Subcutaneous abdominal adipose tissue (tissue), 5 donors: ENCODE data around the gene SUCLA2.

Experiments
- H3K27ac ChIP-seq: one replicate; pipeline ENCODE4 v1.7.0; 2013; ENCODE audit warnings: low read depth, mild to moderate bottlenecking, inconsistent platforms, low read length, moderate library complexity
- H3K27me3 ChIP-seq, 5 donors: one replicate each; pipeline ENCODE4 v1.7.0; 2013; ENCODE audit warnings: low read length in 5 of 5, inconsistent platforms in 1 of 5; ENCODE audit not compliant: control insufficient read depth in 5 of 5, insufficient read depth in 4 of 5
- H3K36me3 ChIP-seq, 5 donors: one replicate each; pipeline ENCODE4 v1.7.0; 2013; ENCODE audit warnings: low read length in 5 of 5; ENCODE audit not compliant: control insufficient read depth in 5 of 5, insufficient read depth in 5 of 5
- H3K4me1 ChIP-seq, 5 donors: one replicate each; pipeline ENCODE4 v1.7.0; 2013; ENCODE audit warnings: low read length in 5 of 5, mild to moderate bottlenecking in 3 of 5, moderate library complexity in 1 of 5; ENCODE audit not compliant: control insufficient read depth in 5 of 5, insufficient read depth in 5 of 5
- H3K4me3 ChIP-seq, 5 donors: one replicate each; pipeline ENCODE4 v1.7.0; 2013; ENCODE audit warnings: low read length in 5 of 5, low read depth in 1 of 5
- H3K9ac ChIP-seq, 5 donors: one replicate each; pipeline ENCODE4 v1.7.0; 2013; ENCODE audit warnings: low read length in 5 of 5, mild to moderate bottlenecking in 4 of 5, moderate library complexity in 3 of 5
- H3K9me3 ChIP-seq, 5 donors: one replicate each; pipeline ENCODE4 v1.7.0; 2013; ENCODE audit warnings: low read length in 5 of 5; ENCODE audit not compliant: control insufficient read depth in 5 of 5
- donor health status: healthy.
- donor health status: healthy.
- donor health status: healthy.
- donor health status: healthy.
- donor health status: healthy.

The SUCLA2 gene

DNA sequence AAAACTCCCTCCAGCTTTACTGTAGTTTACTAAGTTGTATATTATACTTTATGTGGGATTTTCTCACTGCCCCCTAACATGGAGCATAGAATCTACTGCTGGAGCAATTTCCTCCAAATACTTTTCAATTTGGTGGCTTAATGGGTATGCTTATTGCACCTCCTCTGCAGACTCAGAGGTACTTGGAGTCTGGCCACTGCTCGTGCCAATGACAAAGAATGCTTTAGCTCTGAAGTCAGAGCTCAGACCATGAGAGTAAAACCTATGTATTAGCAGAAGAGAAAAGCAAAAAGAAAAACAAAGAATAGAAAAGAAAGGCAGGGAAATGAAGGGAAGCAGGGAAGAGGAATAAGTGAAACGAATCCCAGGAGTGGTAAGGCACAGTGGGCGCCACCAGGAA lies 71.9 kb downstream of the SUCLA2 start:
- H3K27ac ChIP-seq, result no peak overlapping the region
- H3K4me1 ChIP-seq, result peaks cover 0 to 14% (median 0%) of the 10 kb centered on the region in 5 donors
- no peak overlapping the region for H3K4me3 ChIP-seq
- no peak overlapping the region for H3K9ac ChIP-seq
- peaks cover 0 to under 1% (median 0%) of the 10 kb centered on the region in 5 donors for H3K36me3 ChIP-seq
- H3K27me3 ChIP-seq, result no peaks in the 10 kb centered on the region
- H3K9me3 ChIP-seq, result no peaks in the 10 kb centered on the region

DNA sequence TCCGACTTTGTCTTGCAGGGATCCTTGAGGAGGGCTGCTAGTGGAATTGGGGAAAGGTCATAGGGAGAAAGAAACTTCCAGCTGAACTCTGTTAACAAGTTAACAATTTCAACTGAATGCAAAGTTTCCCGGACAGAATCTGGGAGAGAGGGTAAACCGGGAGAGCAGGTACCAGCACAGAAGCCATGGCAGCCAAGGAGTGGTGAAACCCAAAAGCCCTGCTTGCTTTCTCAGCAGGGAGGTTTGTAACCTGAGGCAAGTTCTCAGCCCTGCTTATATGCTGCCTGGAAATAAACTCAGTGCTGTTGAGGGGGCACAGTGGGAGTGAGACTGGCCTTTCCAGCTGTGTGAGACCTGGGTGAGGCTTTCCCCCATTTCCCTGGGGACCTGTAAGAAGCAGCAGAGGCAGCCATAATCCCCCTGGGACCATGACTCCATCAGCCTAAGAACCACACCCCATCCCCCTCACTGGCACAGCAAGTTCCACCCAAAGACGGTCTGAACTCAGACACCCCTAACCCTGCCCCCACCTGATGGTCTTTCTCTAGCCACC lies 84.0 kb downstream of the SUCLA2 start:
- H3K27ac ChIP-seq, result no peak overlapping the region

DNA sequence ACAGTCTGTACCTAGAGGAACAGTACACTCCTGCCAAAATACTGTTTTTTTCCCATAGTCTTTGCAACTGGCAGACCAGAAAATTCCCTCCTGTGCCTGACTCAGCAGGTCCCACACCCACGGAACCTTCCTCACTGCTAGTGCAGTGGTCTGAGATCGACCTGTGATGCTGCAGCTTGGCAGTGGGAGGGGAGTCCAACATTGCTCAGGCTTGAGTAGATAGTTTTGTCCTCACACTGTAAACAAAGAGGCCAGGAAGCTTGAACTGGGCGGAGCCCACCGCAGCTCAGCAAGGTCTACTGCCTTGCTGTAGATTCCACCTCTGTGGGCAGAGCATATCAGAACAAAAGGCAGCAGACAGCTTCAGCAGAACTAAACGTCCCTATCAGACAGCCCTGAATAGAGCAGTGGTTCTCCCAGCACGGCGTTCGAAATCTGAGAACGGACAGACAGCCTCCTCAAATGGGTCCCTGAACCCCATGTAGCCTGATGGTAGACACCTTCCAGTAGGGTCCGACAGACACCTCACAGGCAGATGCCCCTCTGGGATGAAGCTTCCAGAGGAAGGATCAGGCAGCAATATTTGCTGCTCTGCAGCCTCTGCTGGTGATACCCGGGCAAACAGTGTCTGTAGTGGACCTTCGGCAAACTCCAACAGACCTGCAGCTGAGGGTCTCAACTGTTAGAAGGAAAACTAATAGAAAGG lies 92.7 kb downstream of the SUCLA2 start:
- no peak overlapping the region for H3K27ac ChIP-seq
- H3K4me1 ChIP-seq, result peaks cover 0 to 5% (median 0%) of the 10 kb centered on the region in 5 donors
- no peak overlapping the region for H3K4me3 ChIP-seq
- H3K9ac ChIP-seq, result no peak overlapping the region
- peaks cover 0 to 5% (median 2%) of the 10 kb centered on the region in 5 donors for H3K36me3 ChIP-seq
- H3K27me3 ChIP-seq, result no peaks in the 10 kb centered on the region
- H3K9me3 ChIP-seq, result no peaks in the 10 kb centered on the region

More for the DNA sequence above, 84.0 kb downstream of the SUCLA2 start:
- peaks cover 0 to 6% (median 0%) of the 10 kb centered on the region in 5 donors for H3K36me3 ChIP-seq
- no peaks in the 10 kb centered on the region for H3K27me3 ChIP-seq
- H3K4me1 ChIP-seq, result no peaks in the 10 kb centered on the region
- H3K4me3 ChIP-seq, result no peak overlapping the region
- peaks cover 0 to 9% (median 3%) of the 10 kb centered on the region in 5 donors for H3K9me3 ChIP-seq
- H3K9ac ChIP-seq, result no peak overlapping the region

DNA sequence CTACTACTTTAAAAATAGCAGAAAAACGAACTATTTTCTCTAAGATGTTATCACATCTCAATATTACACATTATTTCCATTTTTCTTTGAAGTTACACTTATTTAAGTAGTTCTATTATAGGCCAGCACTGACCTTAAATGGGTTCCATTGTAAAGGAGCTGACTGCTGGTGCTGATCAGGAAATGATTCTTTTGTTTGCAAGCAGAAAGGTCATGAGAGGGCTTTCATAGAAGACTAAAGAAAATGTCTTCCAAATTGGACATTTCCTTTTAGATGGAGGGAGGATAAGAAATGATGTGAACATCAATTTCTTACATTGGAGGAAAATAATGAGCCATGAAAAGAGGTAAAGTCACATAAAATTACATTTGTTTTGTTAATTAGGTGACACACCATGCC lies 96.2 kb downstream of the SUCLA2 start:
- H3K4me1 ChIP-seq, result peaks cover 0 to 5% (median 0%) of the 10 kb centered on the region in 5 donors
- peaks cover 0 to 5% (median 2%) of the 10 kb centered on the region in 5 donors for H3K36me3 ChIP-seq
- H3K4me3 ChIP-seq, result no peak overlapping the region
- H3K9me3 ChIP-seq, result no peaks in the 10 kb centered on the region
- no peaks in the 10 kb centered on the region for H3K27me3 ChIP-seq
- no peak overlapping the region for H3K27ac ChIP-seq
- no peak overlapping the region for H3K9ac ChIP-seq

DNA sequence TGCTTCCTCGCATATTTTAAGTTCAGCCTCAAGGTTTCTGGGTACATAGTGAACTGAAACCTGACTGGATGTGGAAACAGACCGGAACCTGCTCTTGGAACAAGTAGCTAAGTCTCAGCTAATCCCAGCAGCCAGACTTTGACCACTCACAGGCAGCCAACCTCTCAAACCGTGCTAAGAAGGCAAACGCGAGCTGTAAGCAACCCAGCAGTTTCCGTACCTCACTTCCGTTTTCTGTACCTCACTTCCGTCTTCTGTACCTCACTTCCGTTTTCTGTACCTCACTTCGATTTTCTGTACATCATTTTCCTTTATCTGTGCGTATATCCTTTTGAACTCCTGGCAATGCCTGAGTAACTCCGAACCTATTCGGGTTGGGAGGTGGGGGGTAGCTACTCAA lies 96.8 kb downstream of the SUCLA2 start:
- peak overlapping the region in 4 of 5 donors; percentile 36 to 59 (median 49) for H3K4me3 ChIP-seq

DNA sequence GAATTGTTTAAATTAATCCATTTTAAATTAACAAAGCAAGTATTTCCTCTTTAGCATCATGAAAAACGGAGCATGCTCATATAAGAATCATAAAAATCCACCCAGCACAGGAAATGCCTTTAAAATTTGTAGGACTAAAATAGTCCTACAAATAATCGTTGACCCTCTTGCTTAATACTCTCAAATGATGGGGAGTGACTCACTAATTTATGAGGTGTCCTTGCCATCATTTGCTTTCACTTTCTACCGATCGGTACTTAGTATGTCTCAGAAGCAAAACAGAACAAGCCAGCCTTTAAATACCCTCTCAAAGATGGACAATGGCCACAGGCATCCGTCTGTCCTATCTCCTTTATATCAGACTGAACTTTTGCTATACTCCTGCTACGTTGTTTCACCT lies 97.2 kb downstream of the SUCLA2 start:
- Histone ChIP-seq H3K27ac (no peak overlapping the region), H3K36me3 (peaks cover 0 to 5% (median 2%) of the 10 kb centered on the region in 5 donors), H3K9me3 (no peaks in the 10 kb centered on the region), H3K4me3 (peak overlapping the region in 4 of 5 donors; percentile 36 to 59 (median 49)), H3K27me3 (no peaks in the 10 kb centered on the region), H3K4me1 (peaks cover 0 to 5% (median 0%) of the 10 kb centered on the region in 5 donors), H3K9ac (peak overlapping the region in 2 of 5 donors; percentile 15 to 41)

More for the DNA sequence above, 96.8 kb downstream of the SUCLA2 start:
- peaks cover 0 to 5% (median 2%) of the 10 kb centered on the region in 5 donors for H3K36me3 ChIP-seq
- H3K27me3 ChIP-seq, result no peaks in the 10 kb centered on the region
- H3K4me1 ChIP-seq, result peaks cover 0 to 5% (median 0%) of the 10 kb centered on the region in 5 donors
- no peaks in the 10 kb centered on the region for H3K9me3 ChIP-seq
- peak overlapping the region in 2 of 5 donors; percentile 15 to 41 for H3K9ac ChIP-seq
- no peak overlapping the region for H3K27ac ChIP-seq

DNA sequence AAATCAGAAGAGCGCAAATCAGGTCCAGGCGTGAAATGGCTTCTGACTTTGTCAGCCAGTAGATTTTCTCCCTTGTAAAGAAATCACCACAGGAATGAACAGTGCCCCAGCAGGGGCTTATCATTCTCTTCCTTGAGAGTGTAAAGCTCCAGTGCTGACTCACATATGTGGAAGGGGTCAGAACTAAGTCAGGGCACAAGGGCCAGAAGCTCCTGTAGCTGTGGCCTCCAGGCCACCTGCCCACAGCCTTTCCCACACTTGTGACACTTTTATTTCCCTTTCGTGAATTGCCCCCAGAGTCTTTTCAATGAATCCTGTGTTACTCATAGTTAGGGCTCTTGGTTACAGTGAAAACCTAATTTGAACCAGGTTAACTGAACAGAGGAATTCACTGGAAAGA lies 99.6 kb downstream of the SUCLA2 start:
- peaks cover 0 to 5% (median 0%) of the 10 kb centered on the region in 5 donors for H3K4me1 ChIP-seq
- H3K4me3 ChIP-seq, result no peak overlapping the region
- no peaks in the 10 kb centered on the region for H3K27me3 ChIP-seq
- peaks cover 0 to 8% (median 0%) of the 10 kb centered on the region in 5 donors for H3K36me3 ChIP-seq
- no peak overlapping the region for H3K27ac ChIP-seq
- H3K9me3 ChIP-seq, result no peaks in the 10 kb centered on the region
- H3K9ac ChIP-seq, result no peak overlapping the region

DNA sequence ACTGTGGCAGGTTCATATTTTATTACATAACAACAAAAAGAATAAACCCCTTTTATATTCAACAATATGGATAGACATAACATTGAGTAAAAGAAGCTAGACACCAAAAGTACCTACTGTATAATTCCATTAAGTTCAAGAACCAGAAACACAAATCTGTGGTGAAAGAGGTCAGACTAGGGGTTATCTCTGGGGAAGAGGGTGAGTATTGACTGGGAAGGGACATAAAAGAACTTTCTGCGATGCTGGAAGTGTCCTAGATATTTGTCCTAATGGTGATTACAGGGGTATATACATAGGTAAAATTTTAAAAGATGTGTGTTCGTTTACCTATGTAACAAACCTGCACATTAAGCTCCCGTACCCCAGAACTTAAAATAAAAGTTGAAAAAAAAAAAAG lies 103.0 kb downstream of the SUCLA2 start:
- H3K36me3 ChIP-seq, result peaks cover 3 to 8% (median 3%) of the 10 kb centered on the region in 5 donors
- no peaks in the 10 kb centered on the region for H3K27me3 ChIP-seq
- H3K4me1 ChIP-seq, result no peaks in the 10 kb centered on the region
- H3K27ac ChIP-seq, result no peak overlapping the region
- H3K9ac ChIP-seq, result no peak overlapping the region
- H3K9me3 ChIP-seq, result no peaks in the 10 kb centered on the region
- H3K4me3 ChIP-seq, result no peak overlapping the region

DNA sequence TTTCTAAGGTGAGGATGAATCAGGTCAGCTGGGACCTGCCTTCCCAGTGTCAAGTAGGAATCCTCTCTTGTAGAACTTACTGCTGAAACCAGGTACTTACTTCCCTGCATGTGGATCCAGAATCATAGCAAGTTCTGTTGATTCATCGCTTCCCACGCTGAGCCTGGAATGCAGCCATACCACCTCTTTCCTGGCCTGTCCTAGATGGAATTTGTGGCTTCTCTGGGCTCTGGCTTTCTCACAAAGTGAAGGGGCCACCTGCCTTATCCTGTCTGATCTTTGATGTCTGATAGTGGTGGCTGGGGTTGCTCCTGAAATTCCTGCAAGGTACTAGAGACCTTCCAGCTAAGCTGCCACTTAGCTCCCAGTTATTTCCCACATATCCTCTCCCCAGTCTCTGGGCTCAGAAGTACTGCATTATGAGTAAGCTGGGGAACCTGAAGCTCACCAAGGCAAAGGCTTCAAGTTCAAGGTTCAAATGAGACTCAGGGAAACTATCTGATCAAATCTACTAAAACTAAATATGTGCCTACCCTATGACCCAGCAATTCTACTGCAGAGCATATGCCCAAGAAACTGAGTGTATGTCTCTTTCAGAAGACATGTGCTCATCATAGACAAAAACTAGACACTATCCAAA lies 103.5 kb downstream of the SUCLA2 start:
- Histone ChIP-seq H3K4me1 (no peaks in the 10 kb centered on the region), H3K9me3 (no peaks in the 10 kb centered on the region), H3K27me3 (no peaks in the 10 kb centered on the region), H3K4me3 (no peak overlapping the region), H3K9ac (no peak overlapping the region), H3K27ac (no peak overlapping the region), H3K36me3 (peaks cover 3 to 8% (median 3%) of the 10 kb centered on the region in 5 donors)

DNA sequence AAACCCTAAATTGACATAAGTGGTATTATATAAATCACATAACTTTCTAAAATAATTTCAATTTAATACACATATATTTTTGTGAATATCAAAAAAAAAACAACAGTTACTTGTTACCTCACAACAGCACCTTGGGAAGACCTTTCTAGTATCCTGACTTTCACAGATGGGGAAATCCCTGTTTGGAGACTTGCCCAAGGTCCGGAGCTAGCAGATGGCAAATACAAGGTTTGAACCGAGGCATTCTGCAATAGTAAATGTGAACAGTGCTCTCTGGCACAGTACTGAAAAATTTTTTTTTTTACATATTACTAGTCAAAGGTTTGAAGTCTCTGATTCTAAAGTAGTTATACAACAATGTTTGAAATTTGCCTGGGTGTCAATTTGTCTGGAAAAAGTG lies 104.5 kb downstream of the SUCLA2 start:
- no peaks in the 10 kb centered on the region for H3K27me3 ChIP-seq
- H3K27ac ChIP-seq, result no peak overlapping the region
- H3K9ac ChIP-seq, result no peak overlapping the region
- H3K4me3 ChIP-seq, result no peak overlapping the region
- H3K9me3 ChIP-seq, result no peaks in the 10 kb centered on the region
- H3K4me1 ChIP-seq, result no peaks in the 10 kb centered on the region
- peaks cover 3 to 8% (median 3%) of the 10 kb centered on the region in 5 donors for H3K36me3 ChIP-seq
